IPS-18c (cell line): Measurements from ENCODE around the gene SRR.
A peak's percentile ranks its signal among the peaks of the same experiment; 100 is the strongest.

Experiments
- H3K4me3 ChIP-seq: 2 replicates; pipeline ENCODE4 v1.7.0; 2013; ENCODE audit warnings: low read depth, mild to moderate bottlenecking, low read length, moderate library complexity; ENCODE audit not compliant: insufficient read depth
- H3K9me3 ChIP-seq: one replicate; pipeline ENCODE4 v1.6.1; 2013; ENCODE audit warnings: mild to moderate bottlenecking, low read length, moderate library complexity; ENCODE audit not compliant: control insufficient read depth, insufficient read depth

Gene SRR

GRCh38 chr17:2331303-2331702 lies 27.6 kb downstream of the SRR start:
- H3K9me3 ChIP-seq = no peaks in the 10 kb centered on the region
- no peak overlapping the region for H3K4me3 ChIP-seq

GRCh38 chr17:2335726-2336214 lies 32.0 kb downstream of the SRR start:
- peaks cover 4% of the 10 kb centered on the region for H3K9me3 ChIP-seq
- H3K4me3 ChIP-seq = peak overlapping the region; percentile 98

GRCh38 chr17:2336215-2336851 lies 32.6 kb downstream of the SRR start, which contains the start of gene TSR1:
TSR1 (minus strand) TSS chr17:2336457; CDS start chr17:2336427, 30 bp downstream.
- H3K4me3 ChIP-seq = peak within 1 kb of the TSS; percentile 98
- H3K9me3 ChIP-seq = peaks cover 4% of the 10 kb centered on the region

- peaks cover 4% of the 10 kb centered on the region for H3K9me3 ChIP-seq
- peak within 1 kb of the TSS; percentile 98 for H3K4me3 ChIP-seq
These were observed 33.2 kb downstream of the SRR start, which contains the start of gene SGSM2 for GRCh38 chr17:2336852-2337543. SGSM2 (plus strand) TSS chr17:2337501; CDS start chr17:2337689, 188 bp downstream.

- H3K4me3 ChIP-seq = peak overlapping the region; percentile 82
- peaks cover 4% of the 10 kb centered on the region for H3K9me3 ChIP-seq
These were observed 34.0 kb downstream of the SRR start for GRCh38 chr17:2337544-2338314.

- Histone ChIP-seq H3K9me3 (peaks cover 4% of the 10 kb centered on the region), H3K4me3 (peak overlapping the region; percentile 82)
These were observed 34.5 kb downstream of the SRR start for GRCh38 chr17:2338315-2338657.

GRCh38 chr17:2343421-2343820 lies 39.7 kb downstream of the SRR start:
- H3K4me3 ChIP-seq = no peak overlapping the region
- H3K9me3 ChIP-seq = no peaks in the 10 kb centered on the region

GRCh38 chr17:2344528-2344927 lies 40.8 kb downstream of the SRR start:
- H3K9me3 ChIP-seq = no peaks in the 10 kb centered on the region

GRCh38 chr17:2346475-2346874 lies 42.7 kb downstream of the SRR start:
- Histone ChIP-seq H3K9me3 (no peaks in the 10 kb centered on the region), H3K4me3 (no peak overlapping the region)

More at GRCh38 chr17:2344528-2344927, 40.8 kb downstream of the SRR start:
- H3K4me3 ChIP-seq = no peak overlapping the region

GRCh38 chr17:2347805-2348685 lies 44.3 kb downstream of the SRR start:
- peak overlapping the region; percentile 5; the same call in 1 of the 2 replicates for H3K4me3 ChIP-seq
- no peaks in the 10 kb centered on the region for H3K9me3 ChIP-seq

- H3K4me3 ChIP-seq = no peak overlapping the region
- H3K9me3 ChIP-seq = no peaks in the 10 kb centered on the region
These were observed 47.5 kb downstream of the SRR start for GRCh38 chr17:2351269-2351668.

- H3K9me3 ChIP-seq = no peaks in the 10 kb centered on the region
These were observed 50.6 kb downstream of the SRR start for GRCh38 chr17:2354311-2354710.

GRCh38 chr17:2357237-2357636 lies 53.5 kb downstream of the SRR start:
- Histone ChIP-seq H3K9me3 (no peaks in the 10 kb centered on the region), H3K4me3 (no peak overlapping the region)

More at GRCh38 chr17:2354311-2354710, 50.6 kb downstream of the SRR start:
- H3K4me3 ChIP-seq = no peak overlapping the region

GRCh38 chr17:2357931-2358434 lies 54.2 kb downstream of the SRR start:
- no peak overlapping the region for H3K4me3 ChIP-seq
- H3K9me3 ChIP-seq = no peaks in the 10 kb centered on the region

GRCh38 chr17:2361010-2361760 lies 57.4 kb downstream of the SRR start:
- Histone ChIP-seq H3K4me3 (no peak overlapping the region), H3K9me3 (no peaks in the 10 kb centered on the region)

GRCh38 chr17:2362016-2362415 lies 58.3 kb downstream of the SRR start:
- Histone ChIP-seq H3K4me3 (no peak overlapping the region), H3K9me3 (no peaks in the 10 kb centered on the region)
